CD14-positive monocyte (primary cell): ENCODE data around the gene STK32B. TPM values are rescaled to one million over a fixed set of nuclear protein-coding genes. Genes with fewer than 3 reads are reported as not detected.

ENCODE experiments used
- DNase-seq, 3 donors: peaks; one replicate each; pipeline ENCODE4 v3.0.0-alpha.2; 2011 to 2022
- H2AFZ ChIP-seq: 2 replicates; pipeline ENCODE4 v1.6.0; 2012; ENCODE audit warnings: mild to moderate bottlenecking, low read depth, low read length, inconsistent platforms; ENCODE audit not compliant: insufficient read depth, poor library complexity, severe bottlenecking
- H3K27ac ChIP-seq, 2 donors: 1 replicate in 1 of 2; 2 replicates in 1 of 2; pipeline ENCODE4 v1.5.1; 2012 to 2013; ENCODE audit warnings: low read length in 2 of 2, control low read depth in 1 of 2, inconsistent platforms in 1 of 2, low read depth in 1 of 2, mild to moderate bottlenecking in 1 of 2
- H3K27me3 ChIP-seq, 2 donors: one replicate each; pipeline versions ENCODE4 v1.6.0 to v1.6.1; 2011 to 2013; ENCODE audit warnings: low read length in 2 of 2; ENCODE audit not compliant: control insufficient read depth in 2 of 2, insufficient read depth in 2 of 2
- H3K36me3 ChIP-seq, 2 donors: replicated peaks in 1 of 2; 1 replicate in 1 of 2; 2 replicates in 1 of 2; pipeline versions ENCODE4 v1.5.1 to v1.6.1; 2012 to 2013; ENCODE audit warnings: low read length in 2 of 2, control low read depth in 1 of 2, inconsistent platforms in 1 of 2, mild to moderate bottlenecking in 1 of 2; ENCODE audit not compliant: insufficient read depth in 2 of 2, control insufficient read depth in 1 of 2
- H3K4me1 ChIP-seq, 2 donors: 1 replicate in 1 of 2; 2 replicates in 1 of 2; pipeline versions ENCODE4 v1.5.1 to v1.6.1; 2012 to 2013; ENCODE audit warnings: low read length in 2 of 2, control low read depth in 1 of 2, inconsistent platforms in 1 of 2, mild to moderate bottlenecking in 1 of 2, moderate library complexity in 1 of 2; ENCODE audit not compliant: insufficient read depth in 2 of 2, control insufficient read depth in 1 of 2
- H3K4me2 ChIP-seq: replicated peaks from 2 replicates; pipeline ENCODE3; 2012; ENCODE audit warnings: low read length, moderate library complexity, mild to moderate bottlenecking; ENCODE audit not compliant: poor library complexity, severe bottlenecking; ENCODE audit errors: extremely low read depth
- H3K4me3 ChIP-seq, 3 experiments: fragments of 200-600 bp in 1 of 3; sonication (generic) in 1 of 3; replicated peaks in 1 of 3; 1 replicate in 2 of 3; 2 replicates in 1 of 3; pipeline ENCODE4 v1.5.1; 2011 to 2013; ENCODE audit warnings: low read length in 3 of 3, mild to moderate bottlenecking in 3 of 3, control low read depth in 2 of 3, low read depth in 2 of 3, inconsistent platforms in 1 of 3, moderate library complexity in 1 of 3
- H3K79me2 ChIP-seq: 2 replicates; pipeline ENCODE4 v1.6.0; 2012; ENCODE audit warnings: mild to moderate bottlenecking, control low read depth, inconsistent platforms, low read length, moderate library complexity; ENCODE audit not compliant: insufficient read depth
- H3K9ac ChIP-seq: 2 replicates; pipeline ENCODE4 v1.6.0; 2017; ENCODE audit warnings: low read length, mild to moderate bottlenecking; ENCODE audit not compliant: insufficient read depth, poor library complexity, severe bottlenecking
- H3K9me3 ChIP-seq, 2 donors: replicated peaks in 1 of 2; 1 replicate in 1 of 2; 2 replicates in 1 of 2; pipeline versions ENCODE4 v1.5.1 to v1.6.1; 2012 to 2013; ENCODE audit warnings: low read length in 2 of 2, control low read depth in 1 of 2; ENCODE audit not compliant: control insufficient read depth in 1 of 2, insufficient read depth in 1 of 2
- H4K20me1 ChIP-seq: 2 replicates; pipeline ENCODE4 v1.6.0; 2012; ENCODE audit warnings: mild to moderate bottlenecking, low read length, control low read depth, moderate library complexity; ENCODE audit not compliant: insufficient read depth
- H3K27ac Mint-ChIP-seq, 7 donors: one replicate each; pipeline ENCODE4 v1.8.0; 2020; ENCODE audit warnings: mild to moderate bottlenecking in 7 of 7, mixed read lengths in 7 of 7, moderate library complexity in 6 of 7, inconsistent platforms in 2 of 7
- H3K27me3 Mint-ChIP-seq, 3 donors: one replicate each; pipeline ENCODE4 v1.8.0; 2021 to 2022; ENCODE audit warnings: low read depth in 3 of 3, mild to moderate bottlenecking in 3 of 3, mixed read lengths in 3 of 3, moderate library complexity in 3 of 3, inconsistent platforms in 1 of 3
- H3K36me3 Mint-ChIP-seq, 2 donors: one replicate each; pipeline ENCODE4 v1.8.0; 2020; ENCODE audit warnings: mixed read lengths in 2 of 2, inconsistent platforms in 1 of 2, mild to moderate bottlenecking in 1 of 2
- H3K4me1 Mint-ChIP-seq: one replicate; pipeline ENCODE4 v1.8.0; 2020; ENCODE audit warnings: mild to moderate bottlenecking, mixed read lengths
- H3K4me3 Mint-ChIP-seq, 2 donors: one replicate each; pipeline ENCODE4 v1.8.0; 2020; ENCODE audit warnings: mild to moderate bottlenecking in 2 of 2, mixed read lengths in 2 of 2, moderate library complexity in 1 of 2
- H3K9me3 Mint-ChIP-seq, 7 donors: one replicate each; pipeline ENCODE4 v1.8.0; 2020 to 2022; ENCODE audit warnings: mixed read lengths in 7 of 7, mild to moderate bottlenecking in 6 of 7, moderate library complexity in 6 of 7, inconsistent platforms in 2 of 7
- WGBS: methylation state at CpG from one replicate; pipeline ENCODE4 v1.1.5; 2013; ENCODE audit warnings: missing lambda C conversion rate; ENCODE audit not compliant: insufficient coverage; 5-methylcytosine and 5-hydroxymethylcytosine counted together
- intact Hi-C, 2 donors: fragments of 100-400 bp; cut with micrococcal nuclease; formaldehyde crosslinking; loops; one replicate each; pipeline versions ENCODE4 v1.15.0 to v1.15.1; 2023
- polyA plus RNA-seq, 3 donors: library from polyadenylated mRNA; depleted of rRNA in 1 of 3; unstranded in 2 of 3; stranded (reverse) in 1 of 3; fragments of 300-500 nt in 2 of 3; fragments of >200 nt in 1 of 3; fragmentation: Illumina TruSeq in 2 of 3; gene quantifications; 1 replicate in 2 of 3; 2 replicates in 1 of 3; pipeline ENCODE4 v1.2.3, GENCODE V29; 2012 to 2021
- TF ChIP-seq, protein P1 (sequence below): fragments of 200-600 bp; IDR thresholded peaks from one replicate; pipeline ENCODE4 v1.8.0; 2022; ENCODE audit warnings: antibody characterized with exemption, mild to moderate bottlenecking

The STK32B gene
- polyA plus RNA-seq, 3 donors, result 0.61 to 1.7 (median 0.75) TPM

GRCh38 chr4:5009796-5010195 lies 41.5 kb upstream of the STK32B start:
- TF ChIP-seq, protein P1, sequence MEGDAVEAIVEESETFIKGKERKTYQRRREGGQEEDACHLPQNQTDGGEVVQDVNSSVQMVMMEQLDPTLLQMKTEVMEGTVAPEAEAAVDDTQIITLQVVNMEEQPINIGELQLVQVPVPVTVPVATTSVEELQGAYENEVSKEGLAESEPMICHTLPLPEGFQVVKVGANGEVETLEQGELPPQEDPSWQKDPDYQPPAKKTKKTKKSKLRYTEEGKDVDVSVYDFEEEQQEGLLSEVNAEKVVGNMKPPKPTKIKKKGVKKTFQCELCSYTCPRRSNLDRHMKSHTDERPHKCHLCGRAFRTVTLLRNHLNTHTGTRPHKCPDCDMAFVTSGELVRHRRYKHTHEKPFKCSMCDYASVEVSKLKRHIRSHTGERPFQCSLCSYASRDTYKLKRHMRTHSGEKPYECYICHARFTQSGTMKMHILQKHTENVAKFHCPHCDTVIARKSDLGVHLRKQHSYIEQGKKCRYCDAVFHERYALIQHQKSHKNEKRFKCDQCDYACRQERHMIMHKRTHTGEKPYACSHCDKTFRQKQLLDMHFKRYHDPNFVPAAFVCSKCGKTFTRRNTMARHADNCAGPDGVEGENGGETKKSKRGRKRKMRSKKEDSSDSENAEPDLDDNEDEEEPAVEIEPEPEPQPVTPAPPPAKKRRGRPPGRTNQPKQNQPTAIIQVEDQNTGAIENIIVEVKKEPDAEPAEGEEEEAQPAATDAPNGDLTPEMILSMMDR, result no peak
- Histone ChIP-seq H3K36me3 (no peaks in the 10 kb centered on the region), H4K20me1 (no peaks in the 10 kb centered on the region), H3K9me3 (no peaks in the 10 kb centered on the region), H3K4me3 (no peak overlapping the region), H3K27me3 (no peaks in the 10 kb centered on the region), H3K79me2 (no peaks in the 10 kb centered on the region), H3K4me1 (no peaks in the 10 kb centered on the region), H3K27ac (no peak overlapping the region), H2AFZ (no peak overlapping the region), H3K4me2 (no peak overlapping the region), H3K9ac (no peak overlapping the region)
- peaks cover 0 to 2% (median 0%) of the 10 kb centered on the region in 7 donors for H3K9me3 Mint-ChIP-seq
- 96% methylated on average over 2 of the region's 3 CpGs for WGBS
- intact Hi-C loops, result no loop called here
- H3K27me3 Mint-ChIP-seq, result peaks cover 0 to 4% (median 1%) of the 10 kb centered on the region in 3 donors
- no peak overlapping the region for H3K27ac Mint-ChIP-seq
- H3K4me3 Mint-ChIP-seq, result no peak overlapping the region
- DNase-seq, result no peak
- no peaks in the 10 kb centered on the region for H3K36me3 Mint-ChIP-seq
- no peaks in the 10 kb centered on the region for H3K4me1 Mint-ChIP-seq

GRCh38 chr4:5010984-5011383 lies 40.3 kb upstream of the STK32B start:
- no peaks in the 10 kb centered on the region for H3K79me2 ChIP-seq
- H3K9me3 Mint-ChIP-seq, result peaks cover 0 to 2% (median 0%) of the 10 kb centered on the region in 7 donors
- H3K9me3 ChIP-seq, result no peaks in the 10 kb centered on the region
- no peaks in the 10 kb centered on the region for H3K36me3 ChIP-seq
- no peaks in the 10 kb centered on the region for H4K20me1 ChIP-seq
- no peak overlapping the region for H3K27ac ChIP-seq
- no peaks in the 10 kb centered on the region for H3K4me1 ChIP-seq
- H3K27ac Mint-ChIP-seq, result no peak overlapping the region
- peaks cover 1% of the 10 kb centered on the region for H3K4me1 Mint-ChIP-seq
- H3K4me3 ChIP-seq, result no peak overlapping the region
- WGBS, result 94% methylated on average over 2 of the region's 2 CpGs
- no peak overlapping the region for H3K4me3 Mint-ChIP-seq
- no peak overlapping the region for H3K4me2 ChIP-seq
- no peaks in the 10 kb centered on the region for H3K36me3 Mint-ChIP-seq
- intact Hi-C loops, result no loop called here
- DNase-seq, result no peak
- peaks cover 0 to 2% (median 1%) of the 10 kb centered on the region in 3 donors for H3K27me3 Mint-ChIP-seq
- TF ChIP-seq, protein P1, result no peak
- no peaks in the 10 kb centered on the region for H3K27me3 ChIP-seq
- no peak overlapping the region for H3K9ac ChIP-seq
- no peak overlapping the region for H2AFZ ChIP-seq
